Measurements from ENCODE around the gene IP6K2. TPM values are rescaled to one million over a fixed set of nuclear protein-coding genes. Genes with fewer than 3 reads are reported as not detected.

IP6K2 gene
- total and polyA plus RNA-seq, 2 of the 13 experiments (the other 11 are each of a cell fraction or from before 2014, with no cell fraction given): 85.5 to 112 TPM

DNA sequence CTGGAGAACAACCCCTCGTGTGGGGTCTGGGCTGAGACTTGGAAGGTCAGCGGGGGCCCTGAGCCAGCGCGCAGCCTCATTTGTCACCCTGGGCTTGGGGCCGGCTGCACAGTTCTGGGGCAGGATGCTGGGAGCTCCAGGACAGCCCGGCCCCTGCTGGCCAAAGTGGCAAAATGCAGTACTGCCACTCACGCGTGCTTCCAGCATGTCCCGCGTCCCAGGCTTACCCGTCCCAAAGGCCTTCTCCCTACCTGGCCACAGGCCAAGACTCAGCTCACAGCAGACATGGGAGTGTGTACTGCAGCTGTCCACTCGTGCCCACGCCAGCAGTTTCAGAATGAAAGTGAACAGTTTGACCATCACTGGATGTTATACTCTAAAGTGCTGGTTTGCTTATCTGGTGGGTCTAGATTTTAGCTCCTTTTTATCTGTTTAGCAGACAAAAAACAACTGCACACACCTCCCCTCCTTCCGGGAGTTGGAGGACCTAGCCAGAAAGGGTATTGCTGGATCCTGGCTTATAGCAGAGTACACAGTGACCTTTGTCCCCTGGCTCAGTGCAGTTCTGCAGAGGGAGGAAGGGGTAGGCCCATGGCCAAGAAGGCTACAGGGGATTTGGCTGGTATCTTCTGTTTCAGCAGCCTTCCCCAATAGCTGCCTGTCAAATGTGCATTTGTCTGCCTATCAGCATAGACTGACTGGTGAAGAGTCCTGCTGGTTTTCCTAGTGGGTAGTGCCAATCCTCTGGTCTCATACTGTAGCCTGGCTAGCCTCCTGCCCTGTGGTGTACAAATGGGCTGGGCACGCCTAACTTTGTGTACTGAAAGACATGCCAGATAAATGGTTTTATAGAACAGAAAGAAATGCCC is 23.2 kb upstream of the IP6K2 start (continued):
- TF ChIP-seq, protein P1, sequence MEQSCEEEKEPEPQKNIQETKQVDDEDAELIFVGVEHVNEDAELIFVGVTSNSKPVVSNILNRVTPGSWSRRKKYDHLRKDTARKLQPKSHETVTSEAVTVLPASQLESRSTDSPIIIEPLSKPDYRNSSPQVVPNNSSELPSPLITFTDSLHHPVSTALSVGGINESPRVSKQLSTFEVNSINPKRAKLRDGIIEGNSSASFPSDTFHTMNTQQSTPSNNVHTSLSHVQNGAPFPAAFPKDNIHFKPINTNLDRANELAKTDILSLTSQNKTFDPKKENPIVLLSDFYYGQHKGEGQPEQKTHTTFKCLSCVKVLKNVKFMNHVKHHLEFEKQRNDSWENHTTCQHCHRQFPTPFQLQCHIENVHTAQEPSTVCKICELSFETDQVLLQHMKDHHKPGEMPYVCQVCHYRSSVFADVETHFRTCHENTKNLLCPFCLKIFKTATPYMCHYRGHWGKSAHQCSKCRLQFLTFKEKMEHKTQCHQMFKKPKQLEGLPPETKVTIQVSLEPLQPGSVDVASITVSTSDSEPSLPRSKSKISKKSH (CRISPR knock-in tag; IDR thresholded peaks at IDR 0.05; ENCODE audit: borderline replicate concordance): no peak; the same call in 1 of the 2 replicates
- TF ChIP-seq IRX3 (CRISPR knock-in tag; IDR thresholded peaks at IDR 0.05; ENCODE audit: borderline replicate concordance, low read depth) (no peak), DNMT3B (CRISPR knock-in tag; conservative IDR thresholded peaks at IDR 0.05) (peak; percentile 78; the same call in 1 of the 2 replicates), ZMYM4 (CRISPR knock-in tag; IDR thresholded peaks at IDR 0.05) (peak; percentile 83), HNF4A (CRISPR knock-in tag; IDR thresholded peaks at IDR 0.05) (peak; percentile 88), MTA1 (CRISPR knock-in tag; IDR thresholded peaks at IDR 0.05; ENCODE audit: borderline replicate concordance) (peak; percentile 73; the same call in 1 of the 2 replicates), FOXM1 (CRISPR knock-in tag; IDR thresholded peaks at IDR 0.05) (no peak), SKI (IDR thresholded peaks at IDR 0.05; ENCODE audit: partially characterized antibody) (peak; percentile 29), PAF1 (CRISPR knock-in tag; IDR thresholded peaks at IDR 0.05) (no peak), FOXK2 (IDR thresholded peaks at IDR 0.05) (no peak), ZNF550 (CRISPR knock-in tag; IDR thresholded peaks at IDR 0.05; ENCODE audit: borderline replicate concordance) (no peak), MYNN (CRISPR knock-in tag; IDR thresholded peaks at IDR 0.05; ENCODE audit: low read depth) (peak; percentile 63; the same call in 1 of the 2 replicates)
- TF ChIP-seq, protein P2, sequence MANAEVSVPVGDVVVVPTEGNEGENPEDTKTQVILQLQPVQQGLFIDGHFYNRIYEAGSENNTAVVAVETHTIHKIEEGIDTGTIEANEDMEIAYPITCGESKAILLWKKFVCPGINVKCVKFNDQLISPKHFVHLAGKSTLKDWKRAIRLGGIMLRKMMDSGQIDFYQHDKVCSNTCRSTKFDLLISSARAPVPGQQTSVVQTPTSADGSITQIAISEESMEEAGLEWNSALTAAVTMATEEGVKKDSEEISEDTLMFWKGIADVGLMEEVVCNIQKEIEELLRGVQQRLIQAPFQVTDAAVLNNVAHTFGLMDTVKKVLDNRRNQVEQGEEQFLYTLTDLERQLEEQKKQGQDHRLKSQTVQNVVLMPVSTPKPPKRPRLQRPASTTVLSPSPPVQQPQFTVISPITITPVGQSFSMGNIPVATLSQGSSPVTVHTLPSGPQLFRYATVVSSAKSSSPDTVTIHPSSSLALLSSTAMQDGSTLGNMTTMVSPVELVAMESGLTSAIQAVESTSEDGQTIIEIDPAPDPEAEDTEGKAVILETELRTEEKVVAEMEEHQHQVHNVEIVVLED (CRISPR knock-in tag; IDR thresholded peaks at IDR 0.05; ENCODE audit: borderline replicate concordance): peak; percentile 64; the same call in 1 of the 2 replicates
- TF ChIP-seq, protein P3, sequence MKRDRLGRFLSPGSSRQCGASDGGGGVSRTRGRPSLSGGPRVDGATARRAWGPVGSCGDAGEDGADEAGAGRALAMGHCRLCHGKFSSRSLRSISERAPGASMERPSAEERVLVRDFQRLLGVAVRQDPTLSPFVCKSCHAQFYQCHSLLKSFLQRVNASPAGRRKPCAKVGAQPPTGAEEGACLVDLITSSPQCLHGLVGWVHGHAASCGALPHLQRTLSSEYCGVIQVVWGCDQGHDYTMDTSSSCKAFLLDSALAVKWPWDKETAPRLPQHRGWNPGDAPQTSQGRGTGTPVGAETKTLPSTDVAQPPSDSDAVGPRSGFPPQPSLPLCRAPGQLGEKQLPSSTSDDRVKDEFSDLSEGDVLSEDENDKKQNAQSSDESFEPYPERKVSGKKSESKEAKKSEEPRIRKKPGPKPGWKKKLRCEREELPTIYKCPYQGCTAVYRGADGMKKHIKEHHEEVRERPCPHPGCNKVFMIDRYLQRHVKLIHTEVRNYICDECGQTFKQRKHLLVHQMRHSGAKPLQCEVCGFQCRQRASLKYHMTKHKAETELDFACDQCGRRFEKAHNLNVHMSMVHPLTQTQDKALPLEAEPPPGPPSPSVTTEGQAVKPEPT (CRISPR knock-in tag; IDR thresholded peaks at IDR 0.05; ENCODE audit: low read depth): no peak
- TF ChIP-seq, protein P4, sequence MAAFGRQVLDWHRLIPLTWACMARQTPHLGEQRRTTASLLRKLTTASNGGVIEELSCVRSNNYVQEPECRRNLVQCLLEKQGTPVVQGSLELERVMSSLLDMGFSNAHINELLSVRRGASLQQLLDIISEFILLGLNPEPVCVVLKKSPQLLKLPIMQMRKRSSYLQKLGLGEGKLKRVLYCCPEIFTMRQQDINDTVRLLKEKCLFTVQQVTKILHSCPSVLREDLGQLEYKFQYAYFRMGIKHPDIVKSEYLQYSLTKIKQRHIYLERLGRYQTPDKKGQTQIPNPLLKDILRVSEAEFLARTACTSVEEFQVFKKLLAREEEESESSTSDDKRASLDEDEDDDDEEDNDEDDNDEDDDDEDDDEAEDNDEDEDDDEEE (CRISPR knock-in tag; IDR thresholded peaks at IDR 0.05): no peak
- TF ChIP-seq, protein P5, sequence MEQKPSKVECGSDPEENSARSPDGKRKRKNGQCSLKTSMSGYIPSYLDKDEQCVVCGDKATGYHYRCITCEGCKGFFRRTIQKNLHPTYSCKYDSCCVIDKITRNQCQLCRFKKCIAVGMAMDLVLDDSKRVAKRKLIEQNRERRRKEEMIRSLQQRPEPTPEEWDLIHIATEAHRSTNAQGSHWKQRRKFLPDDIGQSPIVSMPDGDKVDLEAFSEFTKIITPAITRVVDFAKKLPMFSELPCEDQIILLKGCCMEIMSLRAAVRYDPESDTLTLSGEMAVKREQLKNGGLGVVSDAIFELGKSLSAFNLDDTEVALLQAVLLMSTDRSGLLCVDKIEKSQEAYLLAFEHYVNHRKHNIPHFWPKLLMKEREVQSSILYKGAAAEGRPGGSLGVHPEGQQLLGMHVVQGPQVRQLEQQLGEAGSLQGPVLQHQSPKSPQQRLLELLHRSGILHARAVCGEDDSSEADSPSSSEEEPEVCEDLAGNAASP (CRISPR knock-in tag; IDR thresholded peaks at IDR 0.05; ENCODE audit: borderline replicate concordance): peak; percentile 42; the same call in 1 of the 2 replicates

Measured in HepG2 (cell line).